GM18507 (cell line): Measurements from ENCODE around the gene SLC1A5.
"Not testable (repeated sequence)": the region's sequence is repeated elsewhere in the genome, so short reads cannot be mapped to it uniquely, and the experiment has no call there.

Experiments used
- DNase-seq: peaks from one replicate; pipeline ENCODE4 v3.0.0; 2011; ENCODE audit warnings: low read depth; ENCODE audit not compliant: insufficient read length; ENCODE audit errors: extremely low spot score
- FAIRE-seq: peaks from 2 replicates; lab custom pipeline; 2011; peaks lifted over from hg19 to GRCh38; lab: Jason Lieb, UNC

The SLC1A5 gene

GRCh38 chr19:46804432-46804831 lies 16.0 kb upstream of the SLC1A5 start:
- FAIRE-seq, DNase-seq: not testable (repeated sequence)

- no peak for FAIRE-seq
- no peak for DNase-seq
These were observed 15.2 kb upstream of the SLC1A5 start for GRCh38 chr19:46803555-46803954.

- no peak for FAIRE-seq
- no peak for DNase-seq
These were observed 13.8 kb upstream of the SLC1A5 start for GRCh38 chr19:46802152-46802551.

GRCh38 chr19:46798713-46799112 lies 10.3 kb upstream of the SLC1A5 start:
- DNase-seq (no peak), FAIRE-seq (no peak)

- FAIRE-seq, result no peak
- DNase-seq, result no peak
These were observed 9.5 kb upstream of the SLC1A5 start for GRCh38 chr19:46797881-46798280.

- FAIRE-seq, result no peak
- DNase-seq, result no peak
These were observed 3.5 kb upstream of the SLC1A5 start for GRCh38 chr19:46791944-46792343.

- DNase-seq (no peak), FAIRE-seq (no peak)
These were observed 977 bp upstream of the SLC1A5 start for GRCh38 chr19:46789371-46789770.

GRCh38 chr19:46788968-46789338 lies 559 bp upstream of the SLC1A5 start:
- DNase-seq (no peak), FAIRE-seq (no peak)

GRCh38 chr19:46787331-46788261 lies 798 bp downstream of the SLC1A5 start:
- DNase-seq, result no peak
- FAIRE-seq, result no peak

GRCh38 chr19:46787040-46787330 lies 1.4 kb downstream of the SLC1A5 start:
- FAIRE-seq (no peak), DNase-seq (no peak)

GRCh38 chr19:46786236-46787039 lies 2.0 kb downstream of the SLC1A5 start:
- DNase-seq (no peak), FAIRE-seq (peak; percentile 72)

- FAIRE-seq (no peak), DNase-seq (no peak)
These were observed 2.5 kb downstream of the SLC1A5 start for GRCh38 chr19:46785980-46786235.

GRCh38 chr19:46785054-46785979 lies 3.1 kb downstream of the SLC1A5 start:
- FAIRE-seq (peak; percentile 29), DNase-seq (no peak)

GRCh38 chr19:46784262-46785053 lies 3.9 kb downstream of the SLC1A5 start:
- FAIRE-seq (peak; percentile 90), DNase-seq (peak; percentile 71)

- DNase-seq (no peak), FAIRE-seq (no peak)
These were observed 4.7 kb downstream of the SLC1A5 start for GRCh38 chr19:46783670-46784069.

GRCh38 chr19:46782355-46783019 lies 5.9 kb downstream of the SLC1A5 start:
- no peak for DNase-seq
- FAIRE-seq, result no peak

- not testable (repeated sequence) for FAIRE-seq, DNase-seq
These were observed 10.3 kb downstream of the SLC1A5 start for GRCh38 chr19:46777956-46778645.
